GM18861 (cell line): ENCODE measurements around the gene PPWD1.
"Not testable (repeated sequence)": the region's sequence is repeated elsewhere in the genome, so short reads cannot be mapped to it uniquely, and the experiment has no call there.

Experiments
- ATAC-seq: cut with Tn5 transposase; IDR thresholded peaks from one replicate; pipeline ENCODE4 v1.9.1; 2021; ENCODE audit not compliant: unreplicated experiment

The PPWD1 gene

DNA sequence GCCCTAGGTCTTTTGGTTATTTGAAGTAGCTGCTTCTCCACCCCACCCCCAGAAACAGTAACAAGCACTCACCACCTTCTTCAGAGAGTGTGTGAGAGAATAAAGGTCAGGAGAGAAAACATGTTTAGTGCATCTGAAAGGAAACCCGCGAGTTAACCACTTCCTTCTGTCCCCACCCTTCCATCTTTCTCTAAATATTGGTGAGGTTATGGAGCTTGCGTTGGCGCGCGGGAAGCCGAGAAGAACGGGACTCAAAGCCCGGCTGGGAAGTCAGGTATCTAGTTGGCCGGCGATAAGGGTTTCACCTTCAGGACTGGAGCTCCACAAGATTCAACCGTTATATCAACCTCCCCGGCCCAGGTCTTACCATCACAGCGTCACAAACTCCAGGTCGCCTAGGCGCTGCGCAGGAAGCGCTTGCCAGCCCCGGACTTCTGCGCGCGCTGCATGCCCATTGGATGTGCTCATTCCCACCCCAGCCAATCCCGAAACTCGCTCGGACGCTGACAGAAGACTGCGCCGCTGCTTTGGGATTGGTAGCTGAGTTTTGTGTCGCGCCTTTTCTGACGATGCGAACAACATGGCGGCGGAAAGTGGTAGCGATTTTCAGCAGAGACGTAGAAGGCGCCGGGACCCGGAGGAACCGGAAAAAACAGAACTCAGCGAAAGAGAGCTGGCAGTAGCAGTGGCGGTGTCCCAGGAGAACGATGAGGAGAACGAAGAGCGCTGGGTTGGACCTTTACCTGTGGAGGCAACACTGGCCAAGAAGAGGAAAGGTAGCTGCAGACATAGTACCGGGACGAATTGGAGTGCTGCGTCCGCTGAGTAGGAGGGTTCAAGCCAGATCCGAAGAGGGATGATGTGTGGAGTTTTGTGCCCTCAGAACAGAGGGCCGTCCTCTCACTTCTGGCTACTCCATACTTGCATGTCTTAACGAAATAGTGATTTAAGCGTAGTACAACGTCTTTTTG is at the start of gene PPWD1, which contains the start of gene CENPK:
Gene PPWD1 (plus strand): TSS at position 566 of the 971 bp plus-strand sequence. CDS start 15 bp downstream, at position 581.
Gene CENPK (minus strand): TSS at position 438 of the 971 bp plus-strand sequence. CDS start 8,261 bp downstream, outside the sequence.
- peak; percentile 99 for ATAC-seq

DNA sequence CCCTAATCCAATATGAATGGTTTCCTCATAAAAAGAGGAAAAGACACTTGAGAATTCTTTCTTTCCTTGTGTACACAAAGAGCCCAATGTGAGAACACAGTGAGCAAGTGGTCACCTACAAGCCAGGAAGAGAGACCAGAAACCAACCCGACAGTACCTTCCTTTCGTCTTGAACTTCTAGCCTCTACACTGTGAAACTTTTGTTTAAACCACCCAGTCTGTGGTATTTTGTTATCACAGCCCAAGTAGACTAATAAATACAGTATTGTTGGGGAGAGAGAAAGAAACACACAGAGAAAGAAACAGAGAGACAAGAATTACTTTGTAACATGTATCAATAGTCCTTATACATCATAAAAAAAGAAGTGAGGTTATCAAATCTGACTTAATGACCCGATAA is 37.4 kb upstream of the PPWD1 start:
- no peak for ATAC-seq

DNA sequence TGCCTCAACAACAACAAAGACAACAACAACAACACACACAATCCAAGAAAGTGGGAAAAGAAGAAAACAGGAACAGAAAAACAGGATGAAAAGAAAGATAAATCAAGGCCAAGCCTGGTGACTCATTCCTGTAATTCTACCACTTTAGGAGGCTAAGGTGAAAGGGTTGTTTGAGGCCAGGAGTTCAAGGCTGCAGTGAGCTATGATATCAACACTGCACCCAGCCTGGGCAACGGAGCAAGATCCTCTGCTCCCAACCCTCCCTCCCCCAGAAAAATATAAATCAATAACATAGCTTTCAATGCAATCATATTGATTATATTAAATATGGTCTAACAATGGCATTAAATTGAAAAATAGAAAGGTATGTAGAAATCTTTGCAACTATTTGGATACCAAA is 32.2 kb upstream of the PPWD1 start:
- ATAC-seq, result no peak

DNA sequence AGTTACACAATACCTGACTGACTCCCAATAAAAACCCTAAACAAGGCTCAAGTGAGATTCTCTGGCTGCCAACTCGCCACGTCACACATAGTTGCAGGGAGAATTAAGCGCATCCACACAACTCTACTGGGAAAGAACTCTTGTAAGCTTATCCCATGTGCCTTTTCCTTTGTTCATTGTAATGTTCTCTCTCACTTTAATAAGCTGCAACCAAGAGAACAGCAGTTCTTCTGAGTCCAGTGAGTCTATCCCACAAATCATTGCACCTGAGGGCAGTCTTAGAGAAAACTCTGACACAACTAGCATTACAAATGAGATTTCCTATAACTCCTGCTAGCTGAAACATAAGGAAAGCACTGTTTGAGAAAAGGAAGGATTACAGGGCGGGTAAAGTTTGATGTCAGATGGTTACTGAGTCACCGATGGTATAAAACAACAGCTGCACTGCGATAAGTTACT is 27.5 kb upstream of the PPWD1 start:
- ATAC-seq, result no peak

- no peak for ATAC-seq
Measured at GRCh38 chr5:65539827-65540226, 23.3 kb upstream of the PPWD1 start.

DNA sequence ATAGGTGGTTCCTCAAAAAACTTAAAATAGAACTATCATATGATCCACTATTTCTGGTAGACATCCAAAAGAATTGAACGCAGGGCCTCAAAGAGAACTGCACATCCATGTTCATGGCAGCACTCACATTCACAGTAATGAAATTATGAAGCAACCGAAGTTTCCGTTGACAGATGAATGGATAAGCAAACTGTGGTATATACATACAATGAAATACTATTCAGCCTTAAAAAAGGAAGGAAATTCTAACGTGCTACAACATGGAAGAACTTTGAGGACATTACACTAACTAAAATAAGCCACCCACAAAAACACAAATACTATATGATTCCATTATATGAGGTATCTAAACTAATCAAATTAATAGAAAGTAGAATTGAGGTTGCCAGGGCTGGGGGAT is 18.6 kb upstream of the PPWD1 start:
- no peak for ATAC-seq

GRCh38 chr5:65546141-65546540 is 17.0 kb upstream of the PPWD1 start:
- no peak for ATAC-seq

DNA sequence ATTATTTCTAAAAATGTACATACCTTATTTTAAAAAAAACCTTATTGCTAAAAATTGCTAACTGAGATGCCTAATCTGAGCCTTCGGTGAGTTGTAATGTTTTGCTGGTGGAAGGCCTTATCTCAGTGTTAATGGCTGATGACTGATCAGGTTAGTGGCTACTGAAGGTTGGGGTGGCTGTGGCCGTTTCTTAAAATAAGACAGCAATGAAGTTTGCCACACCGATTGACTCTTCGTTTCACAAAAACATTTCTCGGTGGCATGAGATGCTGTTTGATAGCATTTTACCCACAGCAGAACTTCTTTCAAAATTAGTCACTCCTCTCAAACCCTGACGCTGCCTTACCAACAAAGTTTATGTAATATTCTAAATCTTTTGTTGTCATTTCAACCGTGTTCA is 14.8 kb upstream of the PPWD1 start:
- ATAC-seq, result no peak

GRCh38 chr5:65553941-65554340 is 9.2 kb upstream of the PPWD1 start:
- ATAC-seq, result no peak

- no peak for ATAC-seq
Measured at GRCh38 chr5:65555287-65555686, 7.8 kb upstream of the PPWD1 start.

- no peak for ATAC-seq
Measured at GRCh38 chr5:65556181-65556580, 6.9 kb upstream of the PPWD1 start.

- no peak for ATAC-seq
Measured at GRCh38 chr5:65556718-65557117, 6.4 kb upstream of the PPWD1 start.

DNA sequence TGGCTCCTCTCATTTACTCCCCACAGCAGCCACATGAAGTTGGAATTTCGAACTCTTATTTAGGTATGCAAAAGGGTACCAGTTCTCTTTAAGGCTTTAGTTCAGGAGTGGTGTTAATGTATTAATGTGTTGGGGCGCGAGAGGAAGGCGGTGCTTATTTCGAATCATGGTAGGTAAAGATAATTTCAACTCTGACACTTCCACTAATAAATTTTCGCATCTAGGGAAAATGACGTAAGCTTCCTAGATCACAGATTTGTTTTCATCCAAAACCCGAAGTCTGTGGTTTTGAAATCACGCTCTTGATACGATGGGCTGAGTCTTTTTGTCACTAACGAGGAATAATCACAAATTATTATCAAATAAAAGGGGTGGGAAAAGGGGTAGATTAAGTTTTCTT is 681 bp downstream of the PPWD1 start:
- ATAC-seq, result no peak

DNA sequence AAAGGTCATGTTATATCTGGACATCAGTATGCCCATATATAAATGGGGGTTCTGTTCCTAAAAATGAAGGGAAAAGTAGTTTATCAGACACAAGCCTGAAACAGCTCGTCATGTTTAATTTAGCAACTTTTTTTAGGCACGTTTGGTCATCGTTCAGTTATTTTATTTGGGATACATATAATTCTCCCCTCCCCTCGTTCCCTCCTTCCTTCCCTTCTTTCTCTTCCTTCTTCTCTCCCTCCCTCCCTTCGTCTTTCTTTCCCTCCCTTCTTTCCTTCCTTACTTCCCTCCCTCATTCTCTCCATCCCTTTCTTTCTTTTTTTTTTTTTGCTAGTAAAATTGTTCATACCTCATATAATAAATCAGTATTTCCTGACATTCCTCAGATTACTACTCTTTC is 3.4 kb downstream of the PPWD1 start:
- ATAC-seq, result no peak

DNA sequence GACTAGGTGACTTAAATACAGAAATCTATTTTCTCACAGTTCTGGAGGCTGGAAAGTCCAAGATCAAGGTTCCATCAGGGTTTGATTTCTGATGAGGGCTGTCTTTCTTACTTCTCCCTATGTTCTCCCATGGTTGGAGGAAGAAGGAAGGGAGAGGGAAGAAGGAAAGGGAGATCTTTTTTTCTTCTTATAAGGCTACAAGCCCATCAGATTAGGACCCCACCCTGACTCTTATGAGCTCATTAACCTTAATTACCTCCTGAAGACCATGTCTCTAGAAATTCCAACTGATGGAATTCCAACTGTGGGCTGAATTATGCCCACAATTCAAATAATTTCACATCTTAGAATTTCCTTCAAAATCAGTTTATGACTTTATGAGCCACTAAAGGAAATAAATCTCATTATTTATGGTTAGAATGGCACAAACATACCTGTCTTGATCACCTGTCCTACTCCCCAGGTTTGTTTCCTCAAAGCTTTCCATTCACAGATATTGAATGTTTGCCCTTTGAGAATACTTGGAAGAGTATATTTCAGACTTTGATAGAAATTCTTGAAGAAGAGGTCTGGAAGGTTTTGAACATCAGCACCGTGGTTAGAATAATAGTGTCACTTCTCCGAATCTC is 7.6 kb downstream of the PPWD1 start:
- no peak for ATAC-seq

GRCh38 chr5:65577141-65577540 is 14.0 kb downstream of the PPWD1 start:
- no peak for ATAC-seq

DNA sequence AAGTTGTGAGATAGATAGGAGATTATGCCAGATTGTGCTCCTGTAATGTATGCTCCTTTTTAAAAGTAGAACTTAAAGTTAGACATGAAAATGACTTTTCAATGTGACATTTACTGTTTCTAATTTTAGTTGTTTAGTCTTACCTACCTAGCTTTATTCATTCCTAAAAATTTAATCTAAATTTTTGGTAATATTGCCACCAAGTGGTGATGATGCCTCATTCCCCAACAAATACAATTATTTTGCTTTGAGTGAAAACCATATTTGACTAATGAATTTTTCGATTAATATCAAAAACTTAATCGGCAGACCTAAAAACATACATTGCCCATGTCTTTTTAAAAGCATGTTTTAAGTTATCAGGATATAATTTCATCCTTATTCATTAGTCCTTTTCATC is 25.6 kb downstream of the PPWD1 start:
- ATAC-seq, result no peak

GRCh38 chr5:65601761-65602160 is 38.7 kb downstream of the PPWD1 start:
- not testable (repeated sequence) for ATAC-seq

DNA sequence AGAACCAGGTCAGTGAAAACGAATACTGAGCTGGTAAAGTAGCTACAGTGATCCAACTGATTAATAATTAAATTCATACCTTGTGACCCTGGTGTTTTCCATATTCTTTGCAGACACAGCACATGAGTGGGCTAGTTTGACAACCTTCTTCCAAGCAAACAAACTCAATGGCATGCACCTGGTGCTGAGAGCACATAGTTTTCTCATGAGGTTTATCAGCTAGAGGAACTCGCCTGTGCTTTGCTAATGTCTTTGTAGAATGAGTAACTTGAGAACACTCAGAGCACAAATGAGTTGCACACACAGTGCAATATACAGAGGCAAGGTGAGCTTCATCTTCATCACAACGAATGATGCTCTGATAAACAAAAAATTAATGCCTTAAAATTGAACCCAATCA is 48.4 kb downstream of the PPWD1 start:
- ATAC-seq, result no peak

GRCh38 chr5:65612298-65612907 is 49.3 kb downstream of the PPWD1 start:
- ATAC-seq, result no peak

DNA sequence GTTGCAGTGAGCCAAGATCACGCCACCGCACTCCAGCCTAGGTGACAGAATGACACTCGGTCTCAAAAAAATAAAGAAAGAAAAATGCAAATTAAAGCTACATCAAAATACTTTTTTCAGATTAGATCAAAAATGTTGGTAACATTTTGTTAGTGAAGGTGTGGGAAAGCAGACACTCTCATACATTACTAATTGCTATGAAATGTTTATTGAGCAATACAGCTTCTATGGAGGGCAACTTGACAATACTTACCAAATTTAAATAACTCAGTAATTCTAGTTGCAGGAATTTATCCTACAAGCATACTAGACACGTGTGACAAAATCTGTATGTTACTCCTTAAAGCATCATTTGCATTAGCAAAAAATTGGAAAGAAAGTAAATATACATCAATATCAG is 56.9 kb downstream of the PPWD1 start:
- ATAC-seq, result no peak

DNA sequence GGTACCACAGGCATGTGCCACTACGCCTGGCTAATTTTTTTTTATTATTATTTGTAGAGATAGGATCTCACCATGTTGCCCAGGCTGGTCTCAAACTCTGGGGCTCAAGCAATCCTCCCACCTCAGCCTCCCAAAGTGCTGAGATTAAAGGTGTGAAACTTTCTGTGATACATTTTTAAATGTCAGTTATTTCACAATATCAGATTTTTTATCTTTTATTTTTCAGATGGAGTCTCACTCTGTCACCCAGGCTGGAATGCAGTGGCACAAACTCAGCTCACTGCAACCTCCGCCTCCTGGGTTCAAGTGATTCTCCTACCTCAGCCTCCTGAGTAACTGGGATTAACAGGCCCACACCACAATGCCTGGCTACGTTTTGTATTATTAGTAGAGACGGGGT is 58.9 kb downstream of the PPWD1 start:
- not testable (repeated sequence) for ATAC-seq
